ENCODE results near the gene SMPD3. TPM values are rescaled to one million over a fixed set of nuclear protein-coding genes. Genes with fewer than 3 reads are reported as not detected.
A peak's percentile ranks its signal among the peaks of the same experiment; 100 is the strongest.
"Not testable (repeated sequence)": the region's sequence is repeated elsewhere in the genome, so short reads cannot be mapped to it uniquely, and the experiment has no call there.

Gene SMPD3
- 1 to 10 TPM in 1 of 2 experiments, under 1 TPM in 1; 0.89 to 1.1 TPM for total RNA-seq
- 3.7 TPM for polyA plus RNA-seq (2013, experiment 1 of 2)
- polyA plus RNA-seq (2013, experiment 2 of 2) = 3.1 TPM
- total RNA-seq = 0 to 13.8 (median 1.1) reads per million in 172 experiments

DNA sequence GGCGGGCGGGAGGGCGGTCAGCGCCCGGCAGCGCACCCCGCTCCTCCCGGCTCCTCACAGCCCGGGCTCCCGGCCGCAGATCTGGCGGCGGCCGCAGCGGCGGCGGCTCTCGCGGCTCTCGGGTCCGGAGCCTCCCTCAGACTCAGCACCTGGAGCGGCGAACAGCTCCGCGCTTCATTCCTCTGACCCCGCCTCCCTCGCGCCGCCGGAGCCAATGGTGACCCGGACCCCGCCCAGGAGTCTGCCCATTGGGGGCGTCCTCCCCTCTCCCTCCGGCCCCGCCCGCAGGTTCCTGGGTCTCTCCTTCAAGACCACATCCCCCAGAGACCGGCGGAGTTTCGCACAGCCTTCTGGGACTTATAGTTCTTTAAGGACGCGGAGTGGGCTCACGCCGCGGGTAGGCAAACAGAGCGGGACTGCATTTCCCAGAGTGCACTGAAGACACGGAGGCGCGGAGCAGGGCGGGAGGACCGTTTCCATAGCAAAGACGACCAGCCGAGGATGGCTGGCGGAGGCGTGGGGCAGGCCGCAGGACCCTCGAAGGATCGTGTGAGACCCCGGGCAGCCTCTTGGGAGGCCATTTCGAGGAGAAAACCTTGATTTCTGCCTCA lies at the start of gene SMPD3:
Gene SMPD3, minus strand, starts transcription at position 149 of the 611 bp plus-strand sequence. CDS start 76,327 bp downstream, outside the sequence.
- H3K4me1 ChIP-seq (ENCODE audit: insufficient read depth, low read length) = peaks cover 44% of the 10 kb centered on the region
- Mint-ChIP-seq H3K36me3 (ENCODE audit: low read depth) (no peaks in the 10 kb centered on the region), H3K27me3 (peaks cover 29% of the 10 kb centered on the region), H3K4me3 (peak within 1 kb of the TSS; percentile 77), H3K4me1 (ENCODE audit: low read depth) (peaks cover 21% of the 10 kb centered on the region), H3K9me3 (peaks cover 2% of the 10 kb centered on the region), H3K27ac (no peak within 1 kb of the TSS)
- H3K9me3 ChIP-seq (ENCODE audit: control insufficient read depth in 1 of 2, insufficient read depth in 1 of 2, low read length in 2 of 2) = peaks cover 0 to 20% of the 10 kb centered on the region in 2 experiments
- peaks cover 26 to 31% of the 10 kb centered on the region in 2 experiments for H3K27me3 ChIP-seq (ENCODE audit: control insufficient read depth in 1 of 2, insufficient read depth in 2 of 2, low read length in 2 of 2)
- POLR2A ChIA-PET = interaction anchor here (0.6 to 1.9 kb wide), 8 partner anchors 14 to 93 kb away, joined by 3 to 14 read pairs (median 4); no protein-coding TSS in a partner anchor
- ATAC-seq (ENCODE audit: poor library complexity) (peak; percentile 98), DNase-seq (peak; percentile 95 to 99 (median 98))
- TF ChIP-seq, protein P1, sequence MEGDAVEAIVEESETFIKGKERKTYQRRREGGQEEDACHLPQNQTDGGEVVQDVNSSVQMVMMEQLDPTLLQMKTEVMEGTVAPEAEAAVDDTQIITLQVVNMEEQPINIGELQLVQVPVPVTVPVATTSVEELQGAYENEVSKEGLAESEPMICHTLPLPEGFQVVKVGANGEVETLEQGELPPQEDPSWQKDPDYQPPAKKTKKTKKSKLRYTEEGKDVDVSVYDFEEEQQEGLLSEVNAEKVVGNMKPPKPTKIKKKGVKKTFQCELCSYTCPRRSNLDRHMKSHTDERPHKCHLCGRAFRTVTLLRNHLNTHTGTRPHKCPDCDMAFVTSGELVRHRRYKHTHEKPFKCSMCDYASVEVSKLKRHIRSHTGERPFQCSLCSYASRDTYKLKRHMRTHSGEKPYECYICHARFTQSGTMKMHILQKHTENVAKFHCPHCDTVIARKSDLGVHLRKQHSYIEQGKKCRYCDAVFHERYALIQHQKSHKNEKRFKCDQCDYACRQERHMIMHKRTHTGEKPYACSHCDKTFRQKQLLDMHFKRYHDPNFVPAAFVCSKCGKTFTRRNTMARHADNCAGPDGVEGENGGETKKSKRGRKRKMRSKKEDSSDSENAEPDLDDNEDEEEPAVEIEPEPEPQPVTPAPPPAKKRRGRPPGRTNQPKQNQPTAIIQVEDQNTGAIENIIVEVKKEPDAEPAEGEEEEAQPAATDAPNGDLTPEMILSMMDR (IDR thresholded peaks at IDR 0.05) = no peak
- intact Hi-C loops (cut with DNase I, micrococcal nuclease) = loop anchor here (1.0 to 10.0 kb wide), 5 partner anchors 30 to 859 kb away; partner anchors contain the start of gene PLA2G15 (in 1 of the 2)
- CTCF ChIA-PET = interaction anchor here (1.0 to 1.2 kb wide), 4 partner anchors 29 to 983 kb away, joined by 3 to 5 read pairs (median 4); no protein-coding TSS in a partner anchor
- H3K4me3 ChIP-seq (ENCODE audit: low read length) = peak within 1 kb of the TSS; percentile 58
- no peak within 1 kb of the TSS for H3K27ac ChIP-seq (ENCODE audit: low read depth in 1 of 2, low read length in 2 of 2)
- no peaks in the 10 kb centered on the region for H3K36me3 ChIP-seq (ENCODE audit: insufficient read depth, low read length)

DNA sequence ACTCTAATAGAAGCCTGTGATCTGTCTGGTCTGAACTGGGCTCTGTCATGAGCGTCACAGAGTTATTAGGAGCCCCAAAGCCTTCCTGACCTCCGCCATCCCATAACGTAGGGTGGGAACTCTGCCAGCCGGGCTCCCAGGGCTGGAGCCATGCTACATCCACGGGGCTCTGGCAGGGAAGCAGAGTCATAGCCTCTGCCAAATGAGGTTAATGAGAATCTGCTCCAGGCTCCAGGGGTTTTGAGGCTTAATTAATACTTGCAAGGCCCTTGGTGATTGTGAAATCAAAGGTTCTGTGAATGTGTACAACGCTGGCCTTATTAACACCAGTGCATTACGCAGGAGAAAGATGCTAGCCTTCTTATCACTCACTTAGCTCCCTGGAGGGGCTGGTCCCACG lies 48.4 kb upstream of the SMPD3 start:
- Histone ChIP-seq H3K4me3 (ENCODE audit: low read length) (no peak overlapping the region), H3K27me3 (ENCODE audit: control insufficient read depth in 1 of 2, insufficient read depth in 2 of 2, low read length in 2 of 2) (no peaks in the 10 kb centered on the region), H3K27ac (ENCODE audit: low read depth in 1 of 2, low read length in 2 of 2) (no peak overlapping the region), H3K4me1 (ENCODE audit: insufficient read depth, low read length) (peaks cover 3% of the 10 kb centered on the region), H3K36me3 (ENCODE audit: insufficient read depth, low read length) (no peaks in the 10 kb centered on the region), H3K9me3 (ENCODE audit: control insufficient read depth in 1 of 2, insufficient read depth in 1 of 2, low read length in 2 of 2) (peaks cover 0 to 11% of the 10 kb centered on the region in 2 experiments)
- Mint-ChIP-seq H3K4me3 (no peak overlapping the region), H3K9me3 (no peaks in the 10 kb centered on the region), H3K36me3 (ENCODE audit: low read depth) (no peaks in the 10 kb centered on the region), H3K4me1 (ENCODE audit: low read depth) (peaks cover 4% of the 10 kb centered on the region), H3K27me3 (no peaks in the 10 kb centered on the region), H3K27ac (no peak overlapping the region)
- ATAC-seq (ENCODE audit: poor library complexity) (no peak), DNase-seq (no peak)
- TF ChIP-seq, protein P1 (IDR thresholded peaks at IDR 0.05) = no peak
- ChIA-PET POLR2A (no interaction called here), CTCF (no interaction called here)
- intact Hi-C loops (cut with DNase I, micrococcal nuclease) = no loop called here

DNA sequence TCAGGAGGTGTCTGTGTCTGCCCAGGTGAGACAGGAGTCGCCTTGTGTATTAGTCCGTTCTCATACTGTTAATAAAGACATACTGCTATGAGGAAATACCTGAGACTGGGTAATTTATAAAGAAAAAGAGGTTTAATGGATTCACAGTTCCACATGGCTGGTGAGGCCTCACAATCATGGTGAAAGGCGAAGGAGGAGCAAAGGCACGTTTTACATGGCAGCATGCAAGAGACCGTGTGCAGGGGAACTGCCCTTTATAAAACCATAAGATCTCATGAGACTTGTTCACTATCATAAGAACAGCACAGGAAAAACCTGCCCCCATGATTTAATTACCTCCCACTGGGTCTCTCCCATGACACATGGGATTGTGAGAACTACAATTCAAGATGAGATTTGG lies 46.0 kb upstream of the SMPD3 start:
- H3K27me3 ChIP-seq (ENCODE audit: control insufficient read depth in 1 of 2, insufficient read depth in 2 of 2, low read length in 2 of 2); H3K4me1 ChIP-seq (ENCODE audit: insufficient read depth, low read length); H3K4me3 Mint-ChIP-seq; H3K27ac Mint-ChIP-seq; POLR2A ChIA-PET; H3K9me3 Mint-ChIP-seq; ATAC-seq (ENCODE audit: poor library complexity); H3K4me1 Mint-ChIP-seq (ENCODE audit: low read depth); H3K4me3 ChIP-seq (ENCODE audit: low read length); H3K27ac ChIP-seq (ENCODE audit: low read depth in 1 of 2, low read length in 2 of 2); DNase-seq; intact Hi-C loops (cut with DNase I, micrococcal nuclease); H3K27me3 Mint-ChIP-seq; CTCF ChIA-PET; H3K36me3 ChIP-seq (ENCODE audit: insufficient read depth, low read length); H3K36me3 Mint-ChIP-seq (ENCODE audit: low read depth): not testable (repeated sequence)
- H3K9me3 ChIP-seq (ENCODE audit: control insufficient read depth in 1 of 2, insufficient read depth in 1 of 2, low read length in 2 of 2) = peaks cover 0 to 11% of the 10 kb centered on the region in 2 experiments
